K562 (cell line): ENCODE data around the gene HSPA1B. TPM values are rescaled to one million over a fixed set of nuclear protein-coding genes. Genes with fewer than 3 reads are reported as not detected.

Experiments used
- CCNT2 ChIP-seq: IDR thresholded peaks from 2 replicates; pipeline ENCODE4 v1.6.1; 2011; ENCODE audit warnings: borderline replicate concordance, low read depth, mild to moderate bottlenecking, moderate library complexity, mixed read lengths, low read length; ENCODE audit not compliant: insufficient read length; ENCODE audit errors: extremely low read depth
- CHCHD3 ChIP-seq: fragments of 250-450 bp; sonication (Bioruptor Pico); IDR thresholded peaks from 2 replicates; pipeline ENCODE4 v2.1.2; 2022; ENCODE audit warnings: mild to moderate bottlenecking
- FOSL1 ChIP-seq: fragments of 200-800 bp; sonication (Bioruptor generic); conservative IDR thresholded peaks from 2 replicates; pipeline ENCODE4 v1.6.1; 2016; ENCODE audit warnings: missing genetic modification characterization, missing compliant biosample characterization
- HCFC1 ChIP-seq: IDR thresholded peaks from 2 replicates; pipeline ENCODE4 v1.6.1; 2012; ENCODE audit warnings: low read depth, low read length, improper control_type of control experiment
- KDM5B ChIP-seq: fragments of 200-600 bp; sonication (generic); IDR thresholded peaks from 2 replicates; pipeline ENCODE4 v1.6.1; 2012; ENCODE audit warnings: low read depth, mild to moderate bottlenecking, moderate library complexity, low read length, control low read depth, inconsistent platforms; ENCODE audit not compliant: insufficient replicate concordance
- KLF13 ChIP-seq: fragments of 450-650 bp; IDR thresholded peaks from 2 replicates; pipeline ENCODE4 v1.6.1; 2016; ENCODE audit warnings: missing genetic modification characterization, low read depth, mild to moderate bottlenecking, missing compliant biosample characterization, moderate library complexity, borderline replicate concordance
- KLF16 ChIP-seq: IDR thresholded peaks from 2 replicates; pipeline ENCODE4 v1.6.1; 2016; ENCODE audit warnings: antibody characterized with exemption
- PURB ChIP-seq: sonication (generic); formaldehyde crosslinking; IDR thresholded peaks from 2 replicates; pipeline ENCODE4 v1.9.0; 2021; ENCODE audit warnings: low read depth, mild to moderate bottlenecking, missing genetic modification reagents
- SRSF3 ChIP-seq: fragments of 200-400 bp; formaldehyde crosslinking; IDR thresholded peaks from 2 replicates; pipeline ENCODE4 v1.6.1; 2016; ENCODE audit warnings: mild to moderate bottlenecking, low read length, moderate library complexity; ENCODE audit not compliant: insufficient read depth
- THRAP3 ChIP-seq: fragments of 450-650 bp; IDR thresholded peaks from 2 replicates; pipeline ENCODE4 v1.6.1; 2016; ENCODE audit warnings: mild to moderate bottlenecking, inconsistent platforms, borderline replicate concordance
- XRCC4 ChIP-seq: IDR thresholded peaks from one replicate; pipeline ENCODE4 v1.6.1; 2011; ENCODE audit not compliant: insufficient read depth, insufficient read length; ENCODE audit errors: extremely low read depth
- ZBTB17 ChIP-seq: fragments of 450-650 bp; formaldehyde crosslinking; IDR thresholded peaks from 2 replicates; pipeline ENCODE4 v1.4.0; 2020; ENCODE audit warnings: mild to moderate bottlenecking
- ZEB2 ChIP-seq: fragments of 450-650 bp; IDR thresholded peaks from 2 replicates; pipeline ENCODE4 v1.6.1; 2016
- ZFPM2 ChIP-seq: fragments of 250-450 bp; sonication (Bioruptor Pico); IDR thresholded peaks from 2 replicates; pipeline ENCODE4 v1.5.1; 2022; ENCODE audit warnings: mild to moderate bottlenecking
- ZNF551 ChIP-seq: fragments of 250-450 bp; sonication (Bioruptor Pico); IDR thresholded peaks from 2 replicates; pipeline ENCODE4 v1.5.0; 2021; ENCODE audit warnings: mild to moderate bottlenecking, moderate library complexity
- ZNF561 ChIP-seq: fragments of 450-650 bp; formaldehyde crosslinking; conservative IDR thresholded peaks from 2 replicates; pipeline ENCODE4 v1.4.0; 2020; ENCODE audit warnings: mild to moderate bottlenecking, moderate library complexity
- polyA plus RNA-seq, 8 experiments: library from polyadenylated mRNA; depleted of rRNA in 4 of 8; stranded (reverse) in 5 of 8; unstranded in 3 of 8; fragments of >200 nt; fragmentation: Nextera tagmentation in 2 of 8; fragmentation: Illumina TruSeq in 1 of 8; extraction: Ambion mirVana in 2 of 8; extraction: Trizol in 1 of 8; gene quantifications; 2 replicates each; pipeline versions ENCODE4 v1.2.1 to v1.2.3, GENCODE V29; 2011 to 2014; ENCODE audit warnings: inconsistent platforms in 1 of 8, missing spikeins in 1 of 8
- total RNA-seq, 7 experiments: library from RNA; depleted of rRNA in 6 of 7; stranded (reverse); fragments of >200 nt in 6 of 7; fragmentation: Illumina TruSeq in 2 of 7; extraction: Trizol in 2 of 7; gene quantifications; 2 replicates each; pipeline versions ENCODE4 v1.2.1 to v1.2.3, GENCODE V29; 2011 to 2021; ENCODE audit warnings: low replicate concordance in 1 of 7
- TF ChIP-seq, protein P1 (sequence below): fragments of 450-650 bp; IDR thresholded peaks from 2 replicates; pipeline ENCODE4 v1.7.1; 2018; ENCODE audit warnings: mild to moderate bottlenecking, low read depth; ENCODE audit not compliant: partially characterized antibody
- TF ChIP-seq, protein P2 (sequence below): fragments of 250-450 bp; sonication (Bioruptor Pico); IDR thresholded peaks from 2 replicates; pipeline ENCODE4 v1.4.0; 2020
- TF ChIP-seq, protein P3 (sequence below): fragments of 200-800 bp; sonication (Bioruptor generic); IDR thresholded peaks from 2 replicates; pipeline ENCODE4 v1.6.1; 2017; ENCODE audit warnings: missing genetic modification characterization, missing compliant biosample characterization

The HSPA1B gene
- total and polyA plus RNA-seq, 9 of the 15 experiments (the other 6 are each of a cell fraction or from before 2014, with no cell fraction given) = 0.27 to 227 (median 51.2) TPM

DNA sequence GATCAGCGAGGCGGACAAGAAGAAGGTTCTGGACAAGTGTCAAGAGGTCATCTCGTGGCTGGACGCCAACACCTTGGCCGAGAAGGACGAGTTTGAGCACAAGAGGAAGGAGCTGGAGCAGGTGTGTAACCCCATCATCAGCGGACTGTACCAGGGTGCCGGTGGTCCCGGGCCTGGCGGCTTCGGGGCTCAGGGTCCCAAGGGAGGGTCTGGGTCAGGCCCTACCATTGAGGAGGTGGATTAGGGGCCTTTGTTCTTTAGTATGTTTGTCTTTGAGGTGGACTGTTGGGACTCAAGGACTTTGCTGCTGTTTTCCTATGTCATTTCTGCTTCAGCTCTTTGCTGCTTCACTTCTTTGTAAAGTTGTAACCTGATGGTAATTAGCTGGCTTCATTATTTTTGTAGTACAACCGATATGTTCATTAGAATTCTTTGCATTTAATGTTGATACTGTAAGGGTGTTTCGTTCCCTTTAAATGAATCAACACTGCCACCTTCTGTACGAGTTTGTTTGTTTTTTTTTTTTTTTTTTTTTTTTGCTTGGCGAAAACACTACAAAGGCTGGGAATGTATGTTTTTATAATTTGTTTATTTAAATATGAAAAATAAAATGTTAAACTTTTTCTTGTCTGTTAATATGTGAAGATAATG, 2.2 kb downstream of the HSPA1B start (continued):
- TF ChIP-seq CCNT2 (peak; percentile 61), ZEB2 (no peak), FOSL1 (tag) (no peak), KLF16 (peak; percentile 15; the same call in 1 of the 2 replicates), HCFC1 (no peak), PURB (CRISPR knock-in tag) (no peak), XRCC4 (no peak), ZBTB17 (CRISPR knock-in tag) (peak; percentile 75; the same call in 1 of the 2 replicates), KDM5B (peak; percentile 21), ZNF561 (0 out of 2 replicates have a peak, but pooled peaks have one; percentile 46), ZNF551 (CRISPR knock-in tag) (no peak), CHCHD3 (CRISPR knock-in tag) (no peak), SRSF3 (no peak), ZFPM2 (CRISPR knock-in tag) (no peak), THRAP3 (no peak), KLF13 (tag) (no peak)
- TF ChIP-seq, protein P1, sequence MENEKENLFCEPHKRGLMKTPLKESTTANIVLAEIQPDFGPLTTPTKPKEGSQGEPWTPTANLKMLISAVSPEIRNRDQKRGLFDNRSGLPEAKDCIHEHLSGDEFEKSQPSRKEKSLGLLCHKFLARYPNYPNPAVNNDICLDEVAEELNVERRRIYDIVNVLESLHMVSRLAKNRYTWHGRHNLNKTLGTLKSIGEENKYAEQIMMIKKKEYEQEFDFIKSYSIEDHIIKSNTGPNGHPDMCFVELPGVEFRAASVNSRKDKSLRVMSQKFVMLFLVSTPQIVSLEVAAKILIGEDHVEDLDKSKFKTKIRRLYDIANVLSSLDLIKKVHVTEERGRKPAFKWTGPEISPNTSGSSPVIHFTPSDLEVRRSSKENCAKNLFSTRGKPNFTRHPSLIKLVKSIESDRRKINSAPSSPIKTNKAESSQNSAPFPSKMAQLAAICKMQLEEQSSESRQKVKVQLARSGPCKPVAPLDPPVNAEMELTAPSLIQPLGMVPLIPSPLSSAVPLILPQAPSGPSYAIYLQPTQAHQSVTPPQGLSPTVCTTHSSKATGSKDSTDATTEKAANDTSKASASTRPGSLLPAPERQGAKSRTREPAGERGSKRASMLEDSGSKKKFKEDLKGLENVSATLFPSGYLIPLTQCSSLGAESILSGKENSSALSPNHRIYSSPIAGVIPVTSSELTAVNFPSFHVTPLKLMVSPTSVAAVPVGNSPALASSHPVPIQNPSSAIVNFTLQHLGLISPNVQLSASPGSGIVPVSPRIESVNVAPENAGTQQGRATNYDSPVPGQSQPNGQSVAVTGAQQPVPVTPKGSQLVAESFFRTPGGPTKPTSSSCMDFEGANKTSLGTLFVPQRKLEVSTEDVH = no peak
- TF ChIP-seq, protein P2, sequence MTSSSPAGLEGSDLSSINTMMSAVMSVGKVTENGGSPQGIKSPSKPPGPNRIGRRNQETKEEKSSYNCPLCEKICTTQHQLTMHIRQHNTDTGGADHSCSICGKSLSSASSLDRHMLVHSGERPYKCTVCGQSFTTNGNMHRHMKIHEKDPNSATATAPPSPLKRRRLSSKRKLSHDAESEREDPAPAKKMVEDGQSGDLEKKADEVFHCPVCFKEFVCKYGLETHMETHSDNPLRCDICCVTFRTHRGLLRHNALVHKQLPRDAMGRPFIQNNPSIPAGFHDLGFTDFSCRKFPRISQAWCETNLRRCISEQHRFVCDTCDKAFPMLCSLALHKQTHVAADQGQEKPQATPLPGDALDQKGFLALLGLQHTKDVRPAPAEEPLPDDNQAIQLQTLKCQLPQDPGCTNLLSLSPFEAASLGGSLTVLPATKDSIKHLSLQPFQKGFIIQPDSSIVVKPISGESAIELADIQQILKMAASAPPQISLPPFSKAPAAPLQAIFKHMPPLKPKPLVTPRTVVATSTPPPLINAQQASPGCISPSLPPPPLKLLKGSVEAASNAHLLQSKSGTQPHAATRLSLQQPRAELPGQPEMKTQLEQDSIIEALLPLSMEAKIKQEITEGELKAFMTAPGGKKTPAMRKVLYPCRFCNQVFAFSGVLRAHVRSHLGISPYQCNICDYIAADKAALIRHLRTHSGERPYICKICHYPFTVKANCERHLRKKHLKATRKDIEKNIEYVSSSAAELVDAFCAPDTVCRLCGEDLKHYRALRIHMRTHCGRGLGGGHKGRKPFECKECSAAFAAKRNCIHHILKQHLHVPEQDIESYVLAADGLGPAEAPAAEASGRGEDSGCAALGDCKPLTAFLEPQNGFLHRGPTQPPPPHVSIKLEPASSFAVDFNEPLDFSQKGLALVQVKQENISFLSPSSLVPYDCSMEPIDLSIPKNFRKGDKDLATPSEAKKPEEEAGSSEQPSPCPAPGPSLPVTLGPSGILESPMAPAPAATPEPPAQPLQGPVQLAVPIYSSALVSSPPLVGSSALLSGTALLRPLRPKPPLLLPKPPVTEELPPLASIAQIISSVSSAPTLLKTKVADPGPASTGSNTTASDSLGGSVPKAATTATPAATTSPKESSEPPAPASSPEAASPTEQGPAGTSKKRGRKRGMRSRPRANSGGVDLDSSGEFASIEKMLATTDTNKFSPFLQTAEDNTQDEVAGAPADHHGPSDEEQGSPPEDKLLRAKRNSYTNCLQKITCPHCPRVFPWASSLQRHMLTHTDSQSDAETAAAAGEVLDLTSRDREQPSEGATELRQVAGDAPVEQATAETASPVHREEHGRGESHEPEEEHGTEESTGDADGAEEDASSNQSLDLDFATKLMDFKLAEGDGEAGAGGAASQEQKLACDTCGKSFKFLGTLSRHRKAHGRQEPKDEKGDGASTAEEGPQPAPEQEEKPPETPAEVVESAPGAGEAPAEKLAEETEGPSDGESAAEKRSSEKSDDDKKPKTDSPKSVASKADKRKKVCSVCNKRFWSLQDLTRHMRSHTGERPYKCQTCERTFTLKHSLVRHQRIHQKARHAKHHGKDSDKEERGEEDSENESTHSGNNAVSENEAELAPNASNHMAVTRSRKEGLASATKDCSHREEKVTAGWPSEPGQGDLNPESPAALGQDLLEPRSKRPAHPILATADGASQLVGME = 0 out of 2 replicates have a peak, but pooled peaks have one; percentile 54
- TF ChIP-seq, protein P3, sequence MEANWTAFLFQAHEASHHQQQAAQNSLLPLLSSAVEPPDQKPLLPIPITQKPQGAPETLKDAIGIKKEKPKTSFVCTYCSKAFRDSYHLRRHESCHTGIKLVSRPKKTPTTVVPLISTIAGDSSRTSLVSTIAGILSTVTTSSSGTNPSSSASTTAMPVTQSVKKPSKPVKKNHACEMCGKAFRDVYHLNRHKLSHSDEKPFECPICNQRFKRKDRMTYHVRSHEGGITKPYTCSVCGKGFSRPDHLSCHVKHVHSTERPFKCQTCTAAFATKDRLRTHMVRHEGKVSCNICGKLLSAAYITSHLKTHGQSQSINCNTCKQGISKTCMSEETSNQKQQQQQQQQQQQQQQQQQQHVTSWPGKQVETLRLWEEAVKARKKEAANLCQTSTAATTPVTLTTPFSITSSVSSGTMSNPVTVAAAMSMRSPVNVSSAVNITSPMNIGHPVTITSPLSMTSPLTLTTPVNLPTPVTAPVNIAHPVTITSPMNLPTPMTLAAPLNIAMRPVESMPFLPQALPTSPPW (CRISPR knock-in tag) = no peak
